ENCODE measurements around the gene TLE3. TPM values are rescaled to one million over a fixed set of nuclear protein-coding genes. Genes with fewer than 3 reads are reported as not detected.
A peak's percentile ranks its signal among the peaks of the same experiment; 100 is the strongest.

The TLE3 gene
- total and polyA plus RNA-seq, 2 of the 13 experiments (the other 11 are each of a cell fraction or from before 2014, with no cell fraction given): 11.9 to 13.8 TPM

- peak; percentile 61; the same call in 1 of the 2 replicates for TF ChIP-seq ZFP91 (CRISPR knock-in tag; IDR thresholded peaks at IDR 0.05; ENCODE audit: borderline replicate concordance)
- TF ChIP-seq PPARG (CRISPR knock-in tag; conservative IDR thresholded peaks at IDR 0.05): no peak
- TF ChIP-seq MXD3 (CRISPR knock-in tag; IDR thresholded peaks at IDR 0.05): peak; percentile 40; the same call in 1 of the 2 replicates
- peak; percentile 34; the same call in 1 of the 2 replicates for TF ChIP-seq NFAT5 (CRISPR knock-in tag; IDR thresholded peaks at IDR 0.05)
- peak; percentile 51; the same call in 1 of the 2 replicates for TF ChIP-seq ZNF703 (CRISPR knock-in tag; IDR thresholded peaks at IDR 0.05; ENCODE audit: borderline replicate concordance)
- TF ChIP-seq BORCS8-MEF2B (CRISPR knock-in tag; IDR thresholded peaks at IDR 0.05): peak; percentile 80; the same call in 1 of the 2 replicates
- TF ChIP-seq MBD4 (IDR thresholded peaks at IDR 0.05; ENCODE audit: borderline replicate concordance, low read length): no peak
- TF ChIP-seq TEF (CRISPR knock-in tag; IDR thresholded peaks at IDR 0.05): 0 out of 2 replicates have a peak, but pooled peaks have one; percentile 32
- TF ChIP-seq KDM2A (CRISPR knock-in tag; IDR thresholded peaks at IDR 0.05; ENCODE audit: borderline replicate concordance, low read depth): peak; percentile 47; the same call in 1 of the 2 replicates
- TF ChIP-seq ZGPAT (CRISPR knock-in tag; IDR thresholded peaks at IDR 0.05): peak; percentile 42; the same call in 1 of the 2 replicates
- no peak; the same call in 1 of the 2 replicates for TF ChIP-seq MXD4 (CRISPR knock-in tag; IDR thresholded peaks at IDR 0.05)
- TF ChIP-seq FOSL2 (CRISPR knock-in tag; IDR thresholded peaks at IDR 0.05): no peak
- no peak for TF ChIP-seq ETS1 (CRISPR knock-in tag; IDR thresholded peaks at IDR 0.05)
- no peak for TF ChIP-seq ZNF263 (CRISPR knock-in tag; IDR thresholded peaks at IDR 0.05)
- TF ChIP-seq U2AF2 (IDR thresholded peaks at IDR 0.05; ENCODE audit: low read depth, low read length): 0 out of 2 replicates have a peak, but pooled peaks have one; percentile 49
These were observed at the start of gene TLE3 (continued) for GRCh38 chr15:70097321-70098152.
